Thyroid gland (tissue), 4 donors: Measurements from ENCODE around the gene TMEM69.

Source experiments
- CTCF ChIP-seq, 6 experiments: fragments of 200-600 bp in 3 of 6; fragments of 450-650 bp in 3 of 6; sonication (generic) in 3 of 6; IDR thresholded peaks; one replicate each; pipeline ENCODE4 v1.5.1; 2016 to 2019; ENCODE audit warnings: antibody characterized with exemption in 6 of 6, mild to moderate bottlenecking in 2 of 6, inconsistent platforms in 1 of 6, moderate library complexity in 1 of 6
- POLR2A ChIP-seq, 2 donors: fragments of 450-650 bp; IDR thresholded peaks; one replicate each; pipeline ENCODE4 v1.6.1; 2017; ENCODE audit warnings: antibody characterized with exemption in 2 of 2, mild to moderate bottlenecking in 2 of 2, moderate library complexity in 1 of 2

- TF ChIP-seq CTCF (IDR thresholded peaks at IDR 0.05) (no peak), POLR2A (IDR thresholded peaks at IDR 0.05) (no peak)
These were observed 29.8 kb upstream of the TMEM69 start for GRCh38 chr1:45658171-45658570.
